ENCODE measurements around the gene ARPC2.
A peak's percentile ranks its signal among the peaks of the same experiment; 100 is the strongest.
"Not testable (repeated sequence)": the region's sequence is repeated elsewhere in the genome, so short reads cannot be mapped to it uniquely, and the experiment has no call there.

ARPC2 gene

GRCh38 chr2:218265626-218266025 lies 48.6 kb downstream of the ARPC2 start:
- DNase-seq = no peak
- Mint-ChIP-seq H3K27me3 (no peaks in the 10 kb centered on the region), H3K4me3 (no peak overlapping the region), H3K4me1 (peaks cover 34% of the 10 kb centered on the region), H3K36me3 (ENCODE audit: low read depth) (peaks cover 23% of the 10 kb centered on the region), H3K27ac (no peak overlapping the region), H3K9me3 (no peaks in the 10 kb centered on the region)
- no peak for ATAC-seq

GRCh38 chr2:218266316-218266979 lies 49.5 kb downstream of the ARPC2 start:
- peaks cover 38% of the 10 kb centered on the region for H3K4me1 Mint-ChIP-seq
- DNase-seq = no peak
- no peaks in the 10 kb centered on the region for H3K9me3 Mint-ChIP-seq
- no peak for ATAC-seq
- H3K27me3 Mint-ChIP-seq = no peaks in the 10 kb centered on the region
- no peak overlapping the region for H3K27ac Mint-ChIP-seq
- no peak overlapping the region for H3K4me3 Mint-ChIP-seq
- peaks cover 23% of the 10 kb centered on the region for H3K36me3 Mint-ChIP-seq (ENCODE audit: low read depth)

- peak overlapping the region; percentile 14 for H3K4me3 Mint-ChIP-seq
- no peak overlapping the region for H3K27ac Mint-ChIP-seq
- no peaks in the 10 kb centered on the region for H3K27me3 Mint-ChIP-seq
- ATAC-seq = no peak
- peaks cover 46% of the 10 kb centered on the region for H3K4me1 Mint-ChIP-seq
- H3K9me3 Mint-ChIP-seq = no peaks in the 10 kb centered on the region
- peaks cover 23% of the 10 kb centered on the region for H3K36me3 Mint-ChIP-seq (ENCODE audit: low read depth)
- no peak for DNase-seq
Observed at GRCh38 chr2:218267259-218267658, 50.3 kb downstream of the ARPC2 start.

- peaks cover 39% of the 10 kb centered on the region for H3K4me1 Mint-ChIP-seq
- H3K27me3 Mint-ChIP-seq = no peaks in the 10 kb centered on the region
- DNase-seq = peak; percentile 100
- no peaks in the 10 kb centered on the region for H3K9me3 Mint-ChIP-seq
- ATAC-seq = peak; percentile 95
- peaks cover 22% of the 10 kb centered on the region for H3K36me3 Mint-ChIP-seq (ENCODE audit: low read depth)
- peak within 1 kb of the TSS; percentile 95 for H3K27ac Mint-ChIP-seq
- H3K4me3 Mint-ChIP-seq = peak within 1 kb of the TSS; percentile 97
Observed at GRCh38 chr2:218269900-218270720, 53.1 kb downstream of the ARPC2 start, which contains the start of the genes AAMP and PNKD. Gene AAMP, minus strand, starts transcription at chr2:218270137. Its CDS starts 51 bp downstream, at chr2:218270086. Gene PNKD, plus strand, starts transcription at chr2:218270519. Its CDS starts 17 bp downstream, at chr2:218270536.

GRCh38 chr2:218270721-218271486 lies 53.9 kb downstream of the ARPC2 start:
- H3K4me3 Mint-ChIP-seq = peak overlapping the region; percentile 97
- no peaks in the 10 kb centered on the region for H3K27me3 Mint-ChIP-seq
- H3K4me1 Mint-ChIP-seq = peaks cover 38% of the 10 kb centered on the region
- H3K9me3 Mint-ChIP-seq = no peaks in the 10 kb centered on the region
- ATAC-seq (no peak), DNase-seq (no peak)
- peaks cover 21% of the 10 kb centered on the region for H3K36me3 Mint-ChIP-seq (ENCODE audit: low read depth)
- peak overlapping the region; percentile 95 for H3K27ac Mint-ChIP-seq

- ATAC-seq = no peak
- H3K36me3 Mint-ChIP-seq (ENCODE audit: low read depth) = peaks cover 21% of the 10 kb centered on the region
- H3K27me3 Mint-ChIP-seq = no peaks in the 10 kb centered on the region
- H3K4me1 Mint-ChIP-seq = peaks cover 37% of the 10 kb centered on the region
- peak overlapping the region; percentile 97 for H3K4me3 Mint-ChIP-seq
- no peak for DNase-seq
- H3K9me3 Mint-ChIP-seq = no peaks in the 10 kb centered on the region
- H3K27ac Mint-ChIP-seq = no peak overlapping the region
Observed at GRCh38 chr2:218271487-218271797, 54.5 kb downstream of the ARPC2 start.

GRCh38 chr2:218271865-218272530 lies 55.0 kb downstream of the ARPC2 start:
- Mint-ChIP-seq H3K36me3 (ENCODE audit: low read depth) (peaks cover 18% of the 10 kb centered on the region), H3K4me3 (peak overlapping the region; percentile 97), H3K9me3 (no peaks in the 10 kb centered on the region), H3K27me3 (no peaks in the 10 kb centered on the region), H3K4me1 (peaks cover 37% of the 10 kb centered on the region), H3K27ac (no peak overlapping the region)
- ATAC-seq (no peak), DNase-seq (no peak)

- no peaks in the 10 kb centered on the region for H3K9me3 Mint-ChIP-seq
- no peak overlapping the region for H3K4me3 Mint-ChIP-seq
- peaks cover 31% of the 10 kb centered on the region for H3K4me1 Mint-ChIP-seq
- H3K36me3 Mint-ChIP-seq (ENCODE audit: low read depth) = peaks cover 12% of the 10 kb centered on the region
- H3K27ac Mint-ChIP-seq = no peak overlapping the region
- DNase-seq (peak; percentile 79), ATAC-seq (peak; percentile 25)
- no peaks in the 10 kb centered on the region for H3K27me3 Mint-ChIP-seq
Observed at GRCh38 chr2:218272531-218273212, 55.7 kb downstream of the ARPC2 start.

GRCh38 chr2:218273214-218273907 lies 56.4 kb downstream of the ARPC2 start:
- ATAC-seq, H3K27me3 Mint-ChIP-seq, DNase-seq, H3K27ac Mint-ChIP-seq, H3K9me3 Mint-ChIP-seq, H3K4me3 Mint-ChIP-seq: not testable (repeated sequence)
- Mint-ChIP-seq H3K4me1 (peaks cover 29% of the 10 kb centered on the region), H3K36me3 (ENCODE audit: low read depth) (peaks cover 11% of the 10 kb centered on the region)

GRCh38 chr2:218273908-218274249 lies 56.9 kb downstream of the ARPC2 start:
- H3K9me3 Mint-ChIP-seq = no peaks in the 10 kb centered on the region
- no peak overlapping the region for H3K27ac Mint-ChIP-seq
- DNase-seq = no peak
- no peak overlapping the region for H3K4me3 Mint-ChIP-seq
- H3K4me1 Mint-ChIP-seq = peaks cover 29% of the 10 kb centered on the region
- no peaks in the 10 kb centered on the region for H3K27me3 Mint-ChIP-seq
- peaks cover 11% of the 10 kb centered on the region for H3K36me3 Mint-ChIP-seq (ENCODE audit: low read depth)
- ATAC-seq = no peak

GRCh38 chr2:218274586-218274985 lies 57.6 kb downstream of the ARPC2 start:
- H3K4me1 Mint-ChIP-seq = peaks cover 22% of the 10 kb centered on the region
- DNase-seq (no peak), ATAC-seq (no peak)
- H3K9me3 Mint-ChIP-seq = no peaks in the 10 kb centered on the region
- peak overlapping the region; percentile 14 for H3K27ac Mint-ChIP-seq
- peaks cover 7% of the 10 kb centered on the region for H3K36me3 Mint-ChIP-seq (ENCODE audit: low read depth)
- H3K4me3 Mint-ChIP-seq = no peak overlapping the region
- no peaks in the 10 kb centered on the region for H3K27me3 Mint-ChIP-seq

- H3K27ac Mint-ChIP-seq = no peak overlapping the region
- H3K27me3 Mint-ChIP-seq = no peaks in the 10 kb centered on the region
- H3K4me1 Mint-ChIP-seq = peaks cover 20% of the 10 kb centered on the region
- H3K36me3 Mint-ChIP-seq (ENCODE audit: low read depth) = peaks cover 13% of the 10 kb centered on the region
- DNase-seq = no peak
- H3K9me3 Mint-ChIP-seq = no peaks in the 10 kb centered on the region
- ATAC-seq = no peak
- no peak overlapping the region for H3K4me3 Mint-ChIP-seq
Observed at GRCh38 chr2:218275371-218276072, 58.5 kb downstream of the ARPC2 start.
